Activated CD8-positive, alpha-beta memory T cell treated with anti-CD3 and anti-CD28 coated beads for 4 hours (primary cell): ENCODE data around the gene NTPCR.
"Not testable (repeated sequence)": the region's sequence is repeated elsewhere in the genome, so short reads cannot be mapped to it uniquely, and the experiment has no call there.

ENCODE experiments used
- DNase-seq, 2 donors: peaks; one replicate each; pipeline ENCODE4 v3.0.0-alpha.2; 2020; ENCODE audit warnings: low read depth in 2 of 2

Gene NTPCR

GRCh38 chr1:232984577-232985425 lies 34.4 kb downstream of the NTPCR start:
- no peak for DNase-seq

GRCh38 chr1:232985882-232986526 lies 35.6 kb downstream of the NTPCR start:
- no peak for DNase-seq

GRCh38 chr1:232986527-232986922 lies 36.1 kb downstream of the NTPCR start:
- no peak for DNase-seq

DNA sequence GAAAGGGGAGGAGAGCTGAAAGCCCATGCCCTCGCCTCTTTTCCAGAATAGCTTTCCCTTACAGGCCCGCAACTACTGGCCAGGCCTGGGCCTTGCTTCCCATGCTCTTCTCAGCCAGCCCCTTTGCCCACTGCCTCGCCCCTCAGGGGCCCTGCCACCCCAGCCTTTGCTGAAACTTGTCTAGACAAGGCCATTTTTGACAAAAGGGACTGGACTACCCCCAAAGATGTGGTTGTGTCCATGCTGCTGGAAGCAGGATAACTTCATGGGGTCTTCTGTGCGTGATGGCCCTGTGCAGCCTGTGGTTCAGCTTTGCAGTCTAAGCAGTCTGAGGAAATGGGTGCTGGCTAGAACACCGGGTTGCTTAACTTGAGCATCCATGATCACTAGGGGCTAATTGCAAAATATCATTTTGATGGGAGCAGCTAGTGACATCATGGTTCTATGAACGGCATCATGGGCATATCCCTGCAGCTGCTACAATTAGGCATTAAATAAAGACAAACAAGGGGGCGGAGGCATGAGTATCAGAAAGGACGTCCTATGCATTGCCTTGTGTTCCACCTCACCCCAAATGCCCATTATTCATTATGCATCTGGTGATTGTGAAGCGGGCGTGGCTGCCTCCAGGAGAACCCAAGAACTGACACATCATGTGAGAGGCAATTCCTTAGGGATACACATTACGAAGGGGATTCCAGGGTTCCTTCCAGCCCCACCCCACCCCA lies 36.8 kb downstream of the NTPCR start:
- DNase-seq = no peak

DNA sequence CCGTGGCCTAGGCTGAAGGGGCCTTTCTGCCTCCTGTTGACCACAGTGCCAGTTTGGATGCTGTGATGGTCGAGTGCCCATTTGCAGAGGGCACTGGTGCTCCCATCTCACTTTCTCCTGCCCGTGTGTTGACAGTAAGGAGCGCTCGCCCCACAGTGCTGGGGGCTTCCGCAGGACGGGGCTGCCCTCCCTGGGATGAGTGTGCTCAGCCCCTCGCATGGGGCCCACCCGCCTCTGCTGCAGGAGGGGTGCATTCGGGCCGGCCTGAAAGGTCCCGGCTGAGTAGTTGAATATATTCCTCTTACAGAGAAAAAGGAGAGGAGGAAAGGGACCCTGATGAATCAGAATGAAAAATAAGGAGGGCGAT lies 37.3 kb downstream of the NTPCR start:
- no peak for DNase-seq

DNA sequence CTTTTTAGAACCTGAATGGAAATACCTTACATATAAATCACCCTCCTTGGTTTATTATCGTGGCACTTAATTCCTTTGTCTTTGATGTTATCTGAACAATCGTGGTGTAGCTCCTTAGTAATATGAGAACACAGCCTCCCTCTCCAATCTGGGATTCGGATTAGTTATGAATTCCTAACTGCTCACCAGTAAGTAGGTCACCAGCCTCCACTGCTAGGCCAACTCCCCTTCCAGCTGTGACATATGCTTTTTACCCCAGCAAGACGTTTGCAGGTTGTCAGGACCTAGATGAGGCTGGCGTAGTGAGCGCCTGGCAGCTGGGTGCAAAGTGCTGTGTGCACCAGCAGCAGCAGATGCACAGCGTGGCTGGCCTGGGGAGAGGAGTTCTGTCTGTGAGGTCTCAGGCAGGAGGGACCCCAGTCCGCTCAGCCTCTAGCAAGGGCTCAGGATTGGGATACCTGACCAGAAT lies 38.2 kb downstream of the NTPCR start:
- no peak for DNase-seq

DNA sequence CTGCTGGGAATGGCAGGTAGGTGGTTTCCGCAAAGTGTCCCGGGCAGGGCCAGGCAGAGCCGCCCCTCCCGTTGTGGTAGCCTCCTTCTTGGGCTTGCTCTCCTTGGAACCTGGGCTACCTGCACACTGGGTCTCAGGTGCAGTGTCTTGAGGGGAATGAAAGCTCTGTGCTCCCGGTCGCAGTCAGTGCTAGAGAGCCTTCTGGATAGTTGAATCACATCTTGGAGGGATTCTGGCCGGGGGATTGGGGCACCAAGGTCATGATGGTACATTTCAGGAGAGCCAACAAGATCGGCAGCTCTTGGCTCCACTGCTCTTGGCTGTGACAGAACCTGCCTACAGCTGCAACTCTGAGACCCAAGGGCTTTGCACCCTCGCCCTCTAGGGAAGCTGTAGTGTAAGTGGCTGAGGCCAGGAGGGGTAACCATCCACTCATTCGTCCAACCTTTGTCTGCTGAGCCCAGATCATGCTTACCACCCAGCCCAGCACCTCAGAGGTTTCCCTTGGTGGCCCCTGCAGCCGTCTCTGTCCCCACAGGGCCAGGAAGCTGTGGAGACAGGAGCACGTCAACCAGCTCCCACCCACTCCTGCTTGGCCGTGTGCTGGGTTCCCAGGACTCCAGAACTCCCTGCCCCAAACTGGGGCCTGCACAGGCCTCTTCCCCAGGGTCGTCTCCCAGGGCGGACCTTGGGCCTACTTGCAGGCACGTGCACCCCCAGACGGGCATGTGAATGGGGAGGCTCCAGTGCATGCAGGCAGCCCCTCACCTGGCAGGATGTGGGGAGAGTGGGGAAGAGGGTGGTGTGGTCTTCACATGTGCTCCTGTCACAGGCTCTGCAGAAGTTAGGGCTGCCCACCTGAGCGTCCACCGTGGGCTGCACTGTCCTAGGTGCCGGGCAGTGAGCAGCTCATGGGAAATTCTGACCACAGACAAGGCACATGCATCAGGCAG lies 40.0 kb downstream of the NTPCR start:
- DNase-seq = no peak

- DNase-seq = no peak
Observed at GRCh38 chr1:232991238-232991637, 40.8 kb downstream of the NTPCR start.

DNA sequence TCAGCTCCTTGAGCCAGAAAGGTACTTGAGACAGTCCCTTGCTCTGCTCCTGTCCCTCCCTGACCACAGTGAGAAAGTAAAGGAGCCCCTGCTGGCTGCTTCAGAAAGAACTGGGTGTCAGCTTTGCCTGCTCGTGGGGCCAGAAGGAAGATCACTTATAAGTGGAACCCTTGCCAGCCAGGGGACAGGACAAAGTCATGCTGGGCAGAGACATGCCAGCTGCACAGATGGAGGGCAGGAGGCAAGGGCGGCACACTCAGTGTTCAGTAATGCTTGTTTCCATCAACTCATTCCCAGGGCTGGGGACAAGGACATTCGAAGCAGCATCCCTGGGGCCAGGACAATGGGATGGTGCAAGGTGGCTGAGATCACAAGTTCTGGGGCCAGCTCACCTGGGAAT lies 41.8 kb downstream of the NTPCR start:
- no peak for DNase-seq

DNA sequence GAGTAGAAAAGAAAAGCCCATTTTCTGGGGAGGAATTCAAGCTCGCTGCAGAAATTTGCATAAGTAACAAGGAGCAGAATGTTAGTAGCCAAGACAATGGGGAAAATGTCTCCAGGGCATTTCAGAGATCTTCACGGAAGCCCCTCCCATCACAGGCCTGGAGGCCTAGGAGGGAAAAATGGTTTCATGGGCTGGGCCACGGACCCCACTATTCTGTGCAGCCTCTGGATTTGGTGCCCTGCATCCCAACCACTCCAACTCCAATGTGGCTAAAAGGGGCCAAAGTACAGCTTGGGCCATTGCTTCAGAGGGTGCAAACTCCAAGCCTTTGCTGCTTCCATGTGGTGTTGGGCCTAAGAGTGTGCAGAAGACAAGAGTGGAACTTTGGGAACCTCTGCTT lies 43.1 kb downstream of the NTPCR start:
- DNase-seq = no peak

DNA sequence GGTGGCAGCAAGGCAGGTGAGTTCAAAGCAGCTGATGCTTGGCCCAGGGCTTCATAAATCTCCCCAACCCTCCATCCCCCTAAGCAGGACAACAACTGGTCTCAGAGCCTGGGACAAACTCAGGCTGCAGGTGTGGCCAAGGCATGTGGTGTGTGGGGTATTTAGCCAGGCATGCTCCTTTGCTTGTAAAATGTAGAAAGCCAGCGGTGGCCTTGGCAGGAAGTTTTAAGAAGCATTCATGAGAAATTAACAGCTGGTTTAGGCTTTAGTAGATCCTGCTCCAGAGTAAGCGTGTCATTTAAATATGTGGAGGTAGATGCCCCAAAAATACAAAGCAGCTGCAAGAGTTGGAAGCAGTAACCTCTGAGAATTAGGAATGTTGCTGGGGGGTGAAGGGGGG lies 44.8 kb downstream of the NTPCR start:
- no peak for DNase-seq

DNA sequence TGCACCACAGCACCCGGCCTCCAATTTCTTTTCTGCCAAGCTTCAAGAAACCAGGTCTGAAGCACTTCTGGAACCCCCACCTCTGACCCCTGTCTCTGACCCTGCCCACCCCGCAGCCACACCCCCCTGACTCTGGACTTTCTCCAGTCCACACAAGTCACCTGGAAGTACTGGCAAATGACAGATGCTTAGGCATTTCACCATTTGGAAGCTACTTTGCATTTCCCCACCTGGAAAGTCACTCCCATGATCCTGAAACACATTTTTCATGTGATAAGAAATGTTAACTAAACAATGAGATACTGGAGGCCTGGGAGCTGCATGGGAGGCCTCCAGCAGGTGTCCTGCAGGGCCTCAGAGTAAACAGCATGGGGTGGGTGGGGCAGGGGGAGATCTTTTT lies 45.7 kb downstream of the NTPCR start:
- no peak for DNase-seq

- DNase-seq = no peak
Observed at GRCh38 chr1:232998138-232998537, 47.7 kb downstream of the NTPCR start.

- no peak for DNase-seq
Observed at GRCh38 chr1:232998646-232999045, 48.2 kb downstream of the NTPCR start.

DNA sequence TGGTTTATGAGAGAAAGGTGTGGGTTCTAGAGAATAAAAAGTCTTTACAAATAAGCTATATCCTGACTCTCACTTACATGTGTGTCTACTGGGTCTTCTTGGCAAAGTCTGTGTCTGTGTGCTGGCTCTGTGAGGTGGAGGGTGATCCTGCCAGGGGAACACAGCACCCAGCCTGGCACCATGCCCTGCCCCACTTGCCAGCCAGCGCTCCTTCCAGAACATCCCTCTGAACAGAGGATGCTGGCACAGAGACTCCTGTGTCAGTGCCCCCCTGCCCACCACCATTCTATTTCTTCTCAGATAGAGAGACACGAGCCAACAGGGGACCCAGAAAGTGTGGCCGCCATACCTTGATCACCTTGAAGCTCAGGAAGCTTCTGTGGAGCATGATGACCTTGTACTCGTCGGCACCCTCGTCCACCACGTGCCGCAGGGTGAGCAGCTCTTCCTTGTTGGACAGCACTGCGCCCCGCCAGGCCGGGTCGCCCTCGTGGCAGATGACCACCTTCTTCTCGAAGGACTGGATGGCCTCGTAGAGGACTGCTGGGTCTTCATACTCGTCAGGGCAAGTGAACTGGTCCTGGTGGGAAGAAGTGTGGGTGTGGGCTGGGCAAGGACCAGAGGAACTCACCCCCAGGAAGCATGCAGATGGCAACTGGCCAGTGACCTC lies 49.7 kb downstream of the NTPCR start:
- DNase-seq = no peak

- DNase-seq = not testable (repeated sequence)
Observed at GRCh38 chr1:233003638-233004037, 53.2 kb downstream of the NTPCR start.

DNA sequence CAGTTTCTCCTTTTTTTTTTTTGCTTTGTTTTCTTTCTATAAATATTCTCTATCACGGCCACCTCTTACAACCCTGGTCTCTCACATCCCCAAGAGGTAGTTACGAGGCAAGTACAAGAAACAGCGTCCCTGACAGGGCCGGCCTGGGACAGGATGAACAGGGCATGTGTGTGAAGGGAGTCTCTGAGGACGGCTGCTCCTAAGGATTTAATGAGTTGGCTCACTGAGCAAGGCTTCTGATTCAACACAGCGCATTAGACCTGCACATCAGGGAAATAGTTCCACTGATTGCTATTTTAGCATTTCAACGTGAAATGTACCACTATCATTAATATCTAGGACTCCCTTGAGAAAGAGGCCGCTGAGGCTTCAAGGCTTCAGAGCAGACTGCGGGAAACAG lies 54.0 kb downstream of the NTPCR start:
- DNase-seq = no peak

DNA sequence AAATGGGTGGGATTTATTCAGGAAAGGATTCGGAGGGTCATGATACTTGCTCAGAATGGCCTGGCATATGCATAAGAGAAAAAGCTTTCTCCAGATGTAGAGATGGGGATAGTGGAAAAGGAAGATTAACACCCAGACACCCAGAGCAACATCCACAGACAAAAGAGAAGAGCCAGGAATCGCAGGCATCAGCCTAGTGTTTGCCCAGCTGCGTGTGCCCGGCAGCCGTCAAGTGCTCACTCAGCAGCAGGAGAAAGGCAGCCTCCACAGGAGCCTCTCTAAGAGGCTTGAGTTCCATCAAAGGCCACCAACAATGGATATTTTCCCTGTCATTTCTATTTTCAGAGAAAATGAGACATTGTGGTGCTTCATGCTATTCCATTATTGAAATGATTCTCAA lies 54.7 kb downstream of the NTPCR start:
- DNase-seq = no peak

DNA sequence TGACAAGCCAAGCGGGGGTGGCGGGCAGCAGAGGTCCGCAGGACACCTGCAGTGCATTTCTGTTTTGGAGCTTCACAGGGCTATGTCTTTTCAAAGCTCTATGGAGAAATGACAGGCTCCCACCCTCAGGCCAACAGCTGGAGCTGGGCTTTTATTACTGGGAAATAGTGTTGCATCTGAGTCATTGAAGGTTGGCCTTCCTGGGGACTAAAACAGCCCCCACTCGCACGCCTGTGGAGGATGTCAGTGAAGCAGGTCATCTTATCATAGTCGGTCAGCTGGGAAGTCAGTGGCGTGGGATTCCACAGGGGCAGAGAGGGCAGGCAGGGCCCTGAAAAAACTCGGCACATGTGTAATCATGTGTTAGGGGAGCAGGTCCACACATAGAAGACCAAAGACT lies 55.3 kb downstream of the NTPCR start:
- no peak for DNase-seq

DNA sequence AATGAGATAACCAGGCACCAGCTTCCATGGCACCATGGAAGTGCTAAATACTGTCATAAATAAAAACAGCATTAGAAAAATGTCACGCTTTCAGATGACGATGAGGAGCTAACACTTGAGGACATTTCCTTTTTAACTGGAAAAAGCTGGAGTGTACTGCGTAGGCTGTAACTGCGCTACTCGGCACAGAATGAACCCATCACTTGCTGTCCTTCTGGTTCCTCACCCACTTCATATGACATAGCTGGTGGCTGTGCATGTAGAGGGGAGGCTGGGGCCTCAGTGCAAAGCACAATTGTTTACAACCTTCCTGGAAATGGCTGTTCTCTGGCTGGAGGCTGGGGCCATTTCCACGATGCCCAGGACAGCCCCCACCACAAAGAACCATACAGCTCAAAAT lies 55.7 kb downstream of the NTPCR start:
- DNase-seq = no peak

DNA sequence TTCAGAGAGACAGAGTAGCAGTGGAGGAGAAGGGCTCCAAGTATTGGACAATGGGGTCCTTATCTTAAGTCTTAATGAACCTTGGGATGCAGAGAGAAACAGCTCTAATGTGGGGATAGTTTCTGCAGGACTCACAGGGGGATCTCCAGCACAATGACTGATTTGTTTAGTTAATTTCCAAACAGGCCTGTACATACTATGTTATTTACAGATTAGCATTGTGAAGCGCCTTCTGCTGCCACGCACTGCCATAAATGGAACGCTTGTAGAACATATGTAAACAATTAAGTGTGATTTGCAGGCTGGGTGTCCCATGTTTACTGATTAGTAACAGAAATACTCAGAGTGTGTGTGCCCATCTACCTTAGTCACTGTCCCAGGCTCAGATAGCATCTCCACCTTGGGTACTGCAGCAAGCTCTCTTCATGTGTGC lies 56.1 kb downstream of the NTPCR start:
- no peak for DNase-seq
